IMR-90 (cell line): ENCODE data around the gene SNED1. TPM values are rescaled to one million over a fixed set of nuclear protein-coding genes. Genes with fewer than 3 reads are reported as not detected.
A peak's percentile ranks its signal among the peaks of the same experiment; 100 is the strongest.

Experiments used
- ATAC-seq: fragments of 200-7000 bp; cut with Tn5 transposase; 2 replicates; pipeline ENCODE4 v1.9.1; 2020; ENCODE audit warnings: low read depth, mild to moderate bottlenecking, moderate library complexity
- BruUV-seq: library from RNA; stranded (reverse); fragments of 400-500 nt; replicated peaks from 2 replicates; lab custom pipeline; 2021; lab: Mats Ljungman, UMichigan
- CTCF ChIA-PET: fragments of 300-600 bp; formaldehyde crosslinking; extraction: SDS; loops from one replicate; lab custom pipeline; 2021; ENCODE audit warnings: antibody characterized with exemption; lab: Yijun Ruan, JAX
- POLR2A ChIA-PET: fragments of 300-600 bp; sonication (Branson Sonifier 250); formaldehyde crosslinking; loops from one replicate; lab custom pipeline; 2022; ENCODE audit warnings: antibody characterized with exemption; ENCODE audit not compliant: unreplicated experiment; lab: Charles Lee
- DNase-seq: peaks from one replicate; pipeline ENCODE4 v3.0.0; 2013
- H2AFZ ChIP-seq: replicated peaks from 2 replicates; pipeline ENCODE3; 2013; ENCODE audit warnings: low read length, mild to moderate bottlenecking; ENCODE audit not compliant: poor library complexity
- H2AK5ac ChIP-seq: 2 replicates; pipeline ENCODE4 v1.6.1; 2013; ENCODE audit warnings: low read depth, low read length, inconsistent platforms
- H2AK9ac ChIP-seq: replicated peaks from 2 replicates; pipeline ENCODE3; 2013; ENCODE audit warnings: mild to moderate bottlenecking, low read depth, low read length, moderate library complexity; ENCODE audit not compliant: poor library complexity
- H2BK120ac ChIP-seq: 2 replicates; pipeline ENCODE4 v1.6.1; 2013; ENCODE audit warnings: low read depth, low read length, inconsistent platforms
- H2BK15ac ChIP-seq: 3 replicates; pipeline ENCODE4 v1.6.1; 2013; ENCODE audit warnings: low read depth, low read length, inconsistent platforms
- H2BK20ac ChIP-seq: 2 replicates; pipeline ENCODE4 v1.6.1; 2013; ENCODE audit warnings: low read depth, mild to moderate bottlenecking, inconsistent platforms, low read length, moderate library complexity
- H2BK5ac ChIP-seq: 2 replicates; pipeline ENCODE4 v1.6.1; 2013; ENCODE audit warnings: mild to moderate bottlenecking, low read depth, low read length, inconsistent platforms; ENCODE audit not compliant: poor library complexity, severe bottlenecking
- H3K14ac ChIP-seq: replicated peaks from 2 replicates; pipeline ENCODE4 v1.6.1; 2013; ENCODE audit warnings: low read depth, low read length, inconsistent platforms
- H3K18ac ChIP-seq: 2 replicates; pipeline ENCODE4 v1.6.1; 2013; ENCODE audit warnings: low read depth, low read length, control low read depth
- H3K23ac ChIP-seq: 2 replicates; pipeline ENCODE4 v1.6.1; 2013; ENCODE audit warnings: low read depth, low read length, inconsistent platforms
- H3K27ac ChIP-seq: 2 replicates; pipeline ENCODE4 v1.5.1; 2013; ENCODE audit warnings: mild to moderate bottlenecking, control low read depth, low read length; ENCODE audit not compliant: insufficient read depth
- H3K27me3 ChIP-seq: 2 replicates; pipeline ENCODE4 v1.6.1; 2013; ENCODE audit warnings: low read length; ENCODE audit not compliant: control insufficient read depth, insufficient read depth
- H3K36me3 ChIP-seq: 2 replicates; pipeline ENCODE4 v1.6.1; 2013; ENCODE audit warnings: low read length, mixed read lengths; ENCODE audit not compliant: control insufficient read depth, insufficient read depth
- H3K4ac ChIP-seq: 2 replicates; pipeline ENCODE4 v1.6.1; 2013; ENCODE audit warnings: low read depth, low read length, inconsistent platforms
- H3K4me1 ChIP-seq: 2 replicates; pipeline ENCODE4 v1.6.1; 2013; ENCODE audit warnings: low read length, mixed read lengths; ENCODE audit not compliant: control insufficient read depth, insufficient read depth
- H3K4me2 ChIP-seq: 2 replicates; pipeline ENCODE4 v1.6.1; 2013; ENCODE audit warnings: low read depth, mild to moderate bottlenecking, control low read depth, low read length, moderate library complexity
- H3K4me3 ChIP-seq: 2 replicates; pipeline ENCODE4 v1.5.1; 2013; ENCODE audit warnings: low read depth, mild to moderate bottlenecking, control low read depth, low read length, moderate library complexity; ENCODE audit not compliant: insufficient read depth
- H3K56ac ChIP-seq: 2 replicates; pipeline ENCODE4 v1.6.1; 2013; ENCODE audit warnings: low read length, inconsistent platforms; ENCODE audit not compliant: insufficient read depth; ENCODE audit errors: extremely low read depth
- H3K79me1 ChIP-seq, 2 experiments: 2 replicates each; pipeline ENCODE4 v1.6.1; 2013; ENCODE audit warnings: low read length in 2 of 2, inconsistent platforms in 1 of 2, low read depth in 1 of 2
- H3K9ac ChIP-seq: 2 replicates; pipeline ENCODE4 v1.6.1; 2013; ENCODE audit warnings: low read depth, low read length, control low read depth
- H3K9me1 ChIP-seq: 2 replicates; pipeline ENCODE4 v1.6.1; 2013; ENCODE audit warnings: low read length, inconsistent platforms; ENCODE audit not compliant: insufficient read depth
- H3K9me3 ChIP-seq: 2 replicates; pipeline ENCODE4 v1.6.1; 2013; ENCODE audit warnings: low read length; ENCODE audit not compliant: control insufficient read depth, insufficient read depth
- H4K20me1 ChIP-seq: 2 replicates; pipeline ENCODE4 v1.6.1; 2013; ENCODE audit warnings: low read length, inconsistent platforms; ENCODE audit not compliant: insufficient read depth
- H4K5ac ChIP-seq: 2 replicates; pipeline ENCODE4 v1.6.1; 2013; ENCODE audit warnings: mild to moderate bottlenecking, low read depth, low read length, control low read depth
- H4K8ac ChIP-seq, 2 experiments: 2 replicates each; pipeline ENCODE4 v1.6.1; 2013; ENCODE audit warnings: low read depth in 2 of 2, low read length in 2 of 2, control low read depth in 1 of 2, inconsistent platforms in 1 of 2
- H4K91ac ChIP-seq: 2 replicates; pipeline ENCODE4 v1.6.1; 2013; ENCODE audit warnings: low read depth, low read length, inconsistent platforms; ENCODE audit not compliant: insufficient read depth
- BHLHE40 ChIP-seq: fragments of 150-350 bp; IDR thresholded peaks from 2 replicates; pipeline ENCODE4 v1.6.1; 2016; ENCODE audit warnings: mild to moderate bottlenecking, low read depth, low read length
- CEBPB ChIP-seq: IDR thresholded peaks from 2 replicates; pipeline ENCODE4 v1.6.1; 2012; ENCODE audit warnings: low read depth, low read length, improper control_type of control experiment
- CHD1 ChIP-seq: IDR thresholded peaks from 2 replicates; pipeline ENCODE4 v1.6.1; 2012; ENCODE audit warnings: low read depth, low read length, improper control_type of control experiment
- ELK1 ChIP-seq: fragments of 150-350 bp; IDR thresholded peaks from 2 replicates; pipeline ENCODE4 v1.6.1; 2016; ENCODE audit warnings: low read depth, mild to moderate bottlenecking, low read length, moderate library complexity, borderline replicate concordance
- FOS ChIP-seq: fragments of 150-350 bp; IDR thresholded peaks from 2 replicates; pipeline ENCODE4 v1.6.1; 2016; ENCODE audit warnings: low read depth, low read length
- MAFK ChIP-seq: IDR thresholded peaks from 2 replicates; pipeline ENCODE4 v1.6.1; 2012; ENCODE audit warnings: low read depth, low read length, improper control_type of control experiment
- MAZ ChIP-seq: IDR thresholded peaks from 2 replicates; pipeline ENCODE4 v1.6.1; 2012; ENCODE audit warnings: low read depth, mild to moderate bottlenecking, low read length, improper control_type of control experiment, moderate library complexity, borderline replicate concordance
- MXI1 ChIP-seq: IDR thresholded peaks from 2 replicates; pipeline ENCODE4 v1.6.1; 2012; ENCODE audit warnings: low read depth, mild to moderate bottlenecking, low read length, moderate library complexity, borderline replicate concordance
- NFE2L2 ChIP-seq: fragments of 150-350 bp; IDR thresholded peaks from 2 replicates; pipeline ENCODE4 v1.6.1; 2016; ENCODE audit warnings: low read depth, mild to moderate bottlenecking, low read length
- POLR2A ChIP-seq: IDR thresholded peaks from 2 replicates; pipeline ENCODE4 v1.6.1; 2012; ENCODE audit warnings: mild to moderate bottlenecking, low read depth, low read length
- RAD21 ChIP-seq: IDR thresholded peaks from 2 replicates; pipeline ENCODE4 v1.6.1; 2012; ENCODE audit warnings: low read length, improper control_type of control experiment
- RCOR1 ChIP-seq: IDR thresholded peaks from 2 replicates; pipeline ENCODE4 v1.6.1; 2012; ENCODE audit warnings: mild to moderate bottlenecking, low read length, improper control_type of control experiment; ENCODE audit not compliant: insufficient replicate concordance
- RFX5 ChIP-seq: IDR thresholded peaks from 2 replicates; pipeline ENCODE4 v1.8.0; 2012; ENCODE audit warnings: low read depth, mild to moderate bottlenecking, low read length, moderate library complexity
- SMC3 ChIP-seq: fragments of 150-350 bp; IDR thresholded peaks from 2 replicates; pipeline ENCODE4 v1.6.1; 2016; ENCODE audit warnings: low read depth, mild to moderate bottlenecking, antibody characterized with exemption, low read length, moderate library complexity
- WGBS, 2 experiments: methylation state at CpG; one replicate each; pipeline versions ENCODE4 v1.1.5 to v1.1.7; 2013; ENCODE audit warnings: missing lambda C conversion rate in 2 of 2; ENCODE audit not compliant: insufficient read length in 1 of 2; ENCODE audit errors: extremely low coverage in 2 of 2; 5-methylcytosine and 5-hydroxymethylcytosine counted together
- dilution Hi-C: fragments of 300-500 bp; cut with HindIII; formaldehyde crosslinking; loops from one replicate; pipeline ENCODE4 v1.14.3; 2018; ENCODE audit warnings: low sequenced_read_pairs; ENCODE audit not compliant: unreplicated experiment
- in situ Hi-C: fragments of 300-500 bp; cut with MboI; formaldehyde crosslinking; loops from 3 replicates; pipeline ENCODE4 v1.14.3; 2019; ENCODE audit warnings: low sequenced_read_pairs, inconsistent platforms, mixed read lengths
- intact Hi-C: fragments of 100-400 bp; cut with micrococcal nuclease; formaldehyde crosslinking; loops from 2 replicates; pipeline ENCODE4 v1.10.0; 2022
- polyA plus RNA-seq, 3 experiments: library from polyadenylated mRNA; depleted of rRNA; stranded (reverse); fragments of >200 nt; gene quantifications; 2 replicates each; pipeline ENCODE4 v1.2.3, GENCODE V29; 2012; ENCODE audit warnings: low replicate concordance in 1 of 3
- total RNA-seq: library from RNA; depleted of rRNA; stranded (reverse); fragments of >200 nt; gene quantifications from 2 replicates; pipeline ENCODE4 v1.2.3, GENCODE V29; 2012
- TF ChIP-seq, protein P1 (sequence below): fragments of 150-350 bp; IDR thresholded peaks from 2 replicates; pipeline ENCODE4 v1.6.1; 2017; ENCODE audit warnings: mild to moderate bottlenecking, antibody characterized with exemption, low read length, low read depth
- TF ChIP-seq, protein P2 (sequence below): conservative IDR thresholded peaks from 2 replicates; pipeline ENCODE4 v1.5.1; 2012; ENCODE audit warnings: mild to moderate bottlenecking, low read depth, low read length, improper control_type of control experiment

SNED1 gene
- total and polyA plus RNA-seq, 2 of the 4 experiments (the other 2 are of a cell fraction): 1.1 to 3.4 TPM

- Histone ChIP-seq H2AFZ (no peak overlapping the region), H3K4me2 (no peak overlapping the region), H3K79me1 (no peaks in the 10 kb centered on the region), H4K8ac (no peak overlapping the region), H4K91ac (no peak overlapping the region), H4K20me1 (no peaks in the 10 kb centered on the region), H3K56ac (no peak overlapping the region), H3K18ac (no peak overlapping the region), H3K27me3 (no peaks in the 10 kb centered on the region), H3K9ac (no peak overlapping the region), H2AK9ac (peak overlapping the region; percentile 24), H3K14ac (no peak overlapping the region), H3K23ac (no peak overlapping the region), H2BK5ac (no peak overlapping the region), H3K36me3 (peaks cover 47% of the 10 kb centered on the region; the same call in 1 of the 2 replicates), H2BK20ac (no peak overlapping the region), H2BK15ac (no peak overlapping the region), H2BK120ac (no peak overlapping the region), H3K4me3 (no peak overlapping the region), H3K9me3 (no peaks in the 10 kb centered on the region), H3K4ac (no peak overlapping the region), H2AK5ac (no peak overlapping the region), H3K9me1 (no peaks in the 10 kb centered on the region), H3K27ac (no peak overlapping the region), H3K4me1 (no peaks in the 10 kb centered on the region), H4K5ac (no peak overlapping the region)
- intact Hi-C loops: no loop called here
- TF ChIP-seq FOS (no peak), MAFK (no peak), SMC3 (no peak), MXI1 (no peak), CEBPB (no peak), BHLHE40 (no peak), RFX5 (no peak), CHD1 (no peak), ELK1 (no peak), RCOR1 (no peak), POLR2A (no peak), NFE2L2 (no peak), RAD21 (no peak), MAZ (no peak)
- TF ChIP-seq, protein P1, sequence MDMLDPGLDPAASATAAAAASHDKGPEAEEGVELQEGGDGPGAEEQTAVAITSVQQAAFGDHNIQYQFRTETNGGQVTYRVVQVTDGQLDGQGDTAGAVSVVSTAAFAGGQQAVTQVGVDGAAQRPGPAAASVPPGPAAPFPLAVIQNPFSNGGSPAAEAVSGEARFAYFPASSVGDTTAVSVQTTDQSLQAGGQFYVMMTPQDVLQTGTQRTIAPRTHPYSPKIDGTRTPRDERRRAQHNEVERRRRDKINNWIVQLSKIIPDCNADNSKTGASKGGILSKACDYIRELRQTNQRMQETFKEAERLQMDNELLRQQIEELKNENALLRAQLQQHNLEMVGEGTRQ: no peak
- TF ChIP-seq, protein P2, sequence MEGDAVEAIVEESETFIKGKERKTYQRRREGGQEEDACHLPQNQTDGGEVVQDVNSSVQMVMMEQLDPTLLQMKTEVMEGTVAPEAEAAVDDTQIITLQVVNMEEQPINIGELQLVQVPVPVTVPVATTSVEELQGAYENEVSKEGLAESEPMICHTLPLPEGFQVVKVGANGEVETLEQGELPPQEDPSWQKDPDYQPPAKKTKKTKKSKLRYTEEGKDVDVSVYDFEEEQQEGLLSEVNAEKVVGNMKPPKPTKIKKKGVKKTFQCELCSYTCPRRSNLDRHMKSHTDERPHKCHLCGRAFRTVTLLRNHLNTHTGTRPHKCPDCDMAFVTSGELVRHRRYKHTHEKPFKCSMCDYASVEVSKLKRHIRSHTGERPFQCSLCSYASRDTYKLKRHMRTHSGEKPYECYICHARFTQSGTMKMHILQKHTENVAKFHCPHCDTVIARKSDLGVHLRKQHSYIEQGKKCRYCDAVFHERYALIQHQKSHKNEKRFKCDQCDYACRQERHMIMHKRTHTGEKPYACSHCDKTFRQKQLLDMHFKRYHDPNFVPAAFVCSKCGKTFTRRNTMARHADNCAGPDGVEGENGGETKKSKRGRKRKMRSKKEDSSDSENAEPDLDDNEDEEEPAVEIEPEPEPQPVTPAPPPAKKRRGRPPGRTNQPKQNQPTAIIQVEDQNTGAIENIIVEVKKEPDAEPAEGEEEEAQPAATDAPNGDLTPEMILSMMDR: no peak
- DNase-seq (no peak), ATAC-seq (no peak)
- CTCF ChIA-PET: no interaction called here
- BruUV-seq: no TSS peak
- dilution Hi-C loops: no loop called here
- in situ Hi-C loops: loop anchor here (10.0 kb wide), 1 partner anchor 217 kb away; no protein-coding TSS in a partner anchor
- 82% methylated on average over 8 of the region's 25 CpGs; no CpG with 5 or more reads in 1 of the 2 experiments for WGBS, 2 experiments
- POLR2A ChIA-PET: no interaction called here
Measured at GRCh38 chr2:241071677-241072111, 73.3 kb downstream of the SNED1 start.
